Panc1 (cell line): ENCODE measurements around the gene EVI2A. TPM values are rescaled to one million over a fixed set of nuclear protein-coding genes. Genes with fewer than 3 reads are reported as not detected.
A peak's percentile ranks its signal among the peaks of the same experiment; 100 is the strongest.

Source experiments
- ATAC-seq: fragments of 200-7000 bp; cut with Tn5 transposase; 2 replicates; pipeline ENCODE4 v1.9.1; 2020; ENCODE audit warnings: mild to moderate bottlenecking, moderate library complexity
- BruUV-seq: library from RNA; stranded (reverse); fragments of 400-500 nt; replicated peaks from 2 replicates; lab custom pipeline; 2021; lab: Mats Ljungman, UMichigan
- CTCF ChIA-PET: fragments of 300-600 bp; sonication (Branson Sonifier 250); formaldehyde crosslinking; loops from one replicate; lab custom pipeline; 2022; ENCODE audit warnings: antibody characterized with exemption; lab: Charles Lee
- POLR2A ChIA-PET: fragments of 300-600 bp; sonication (Branson Sonifier 250); formaldehyde crosslinking; loops from one replicate; lab custom pipeline; 2022; ENCODE audit warnings: antibody characterized with exemption; lab: Charles Lee
- DNase-seq: peaks from one replicate; pipeline ENCODE4 v3.0.0-alpha.2; 2010; ENCODE audit warnings: low read depth, low spot score
- H3K27ac ChIP-seq: 2 replicates; pipeline ENCODE4 v1.5.1; 2011; ENCODE audit warnings: mild to moderate bottlenecking, low read length, inconsistent platforms
- H3K27me3 ChIP-seq: fragments of 200-500 bp; sonication (Bioruptor generic); 2 replicates; pipeline ENCODE4 v1.6.0; 2014; ENCODE audit warnings: low read length, inconsistent platforms; ENCODE audit not compliant: control insufficient read depth, insufficient read depth
- H3K36me3 ChIP-seq: fragments of 200-500 bp; sonication (Bioruptor generic); 2 replicates; pipeline ENCODE4 v1.5.1; 2014; ENCODE audit warnings: inconsistent platforms, mild to moderate bottlenecking, low read length, moderate library complexity; ENCODE audit not compliant: control insufficient read depth, insufficient read depth
- H3K4me1 ChIP-seq: 2 replicates; pipeline ENCODE4 v1.5.1; 2011; ENCODE audit warnings: inconsistent platforms, mild to moderate bottlenecking, low read length, moderate library complexity; ENCODE audit not compliant: control insufficient read depth, insufficient read depth
- H3K4me3 ChIP-seq, 2 experiments: 2 replicates each; pipeline ENCODE4 v1.5.1; 2011 to 2012; ENCODE audit warnings: low read depth in 2 of 2, low read length in 2 of 2, mild to moderate bottlenecking in 2 of 2, inconsistent platforms in 1 of 2, moderate library complexity in 1 of 2
- H3K9me3 ChIP-seq: fragments of 200-500 bp; sonication (Bioruptor generic); 2 replicates; pipeline ENCODE4 v1.5.1; 2014; ENCODE audit warnings: low read depth, mild to moderate bottlenecking, inconsistent platforms, low read length, moderate library complexity; ENCODE audit not compliant: control insufficient read depth, insufficient read depth
- CTCF ChIP-seq: fragments of 450-650 bp; IDR thresholded peaks from 2 replicates; pipeline ENCODE4 v1.5.1; 2017; ENCODE audit warnings: mild to moderate bottlenecking
- POLR2AphosphoS5 ChIP-seq: IDR thresholded peaks from 2 replicates; pipeline ENCODE4 v1.6.1; 2012; ENCODE audit warnings: mild to moderate bottlenecking, low read depth, low read length, moderate library complexity
- REST ChIP-seq, 2 experiments: IDR thresholded peaks; 2 replicates each; pipeline ENCODE4 v1.6.1; 2011 to 2012; ENCODE audit warnings: low read depth in 2 of 2, control low read depth in 1 of 2, low read length in 1 of 2, mild to moderate bottlenecking in 1 of 2, moderate library complexity in 1 of 2; ENCODE audit not compliant: insufficient read depth in 1 of 2
- SIN3A ChIP-seq: IDR thresholded peaks from 2 replicates; pipeline ENCODE4 v1.6.1; 2012; ENCODE audit warnings: low read depth, mild to moderate bottlenecking, low read length, moderate library complexity, borderline replicate concordance; ENCODE audit not compliant: insufficient read depth
- TCF7L2 ChIP-seq: IDR thresholded peaks from 2 replicates; pipeline ENCODE4 v1.6.1; 2011; ENCODE audit warnings: mild to moderate bottlenecking, low read depth, low read length, inconsistent platforms
- in situ Hi-C: cut with HindIII; loops from 2 replicates; pipeline ENCODE4 v1.10.0; 2016; ENCODE audit warnings: low sequenced_read_pairs, low pct_unique_long_range_greater_than_20kb
- intact Hi-C: fragments of 100-400 bp; cut with micrococcal nuclease; formaldehyde crosslinking; loops from one replicate; pipeline ENCODE4 v1.10.0; 2022; ENCODE audit not compliant: unreplicated experiment
- total RNA-seq: library from RNA; stranded (reverse); gene quantifications from one replicate; pipeline ENCODE4 v1.2.1, GENCODE V29; 2021; ENCODE audit not compliant: unreplicated experiment

Gene EVI2A
- total RNA-seq, 1 experiment from 2014 or later = not detected

GRCh38 chr17:31328160-31328535 is 6.7 kb upstream of the EVI2A start:
- no peak overlapping the region for H3K4me3 ChIP-seq
- DNase-seq (no peak), ATAC-seq (no peak)
- no peaks in the 10 kb centered on the region for H3K4me1 ChIP-seq
- H3K27me3 ChIP-seq = no peaks in the 10 kb centered on the region
- no TSS peak for BruUV-seq
- POLR2A ChIA-PET = no interaction called here
- TF ChIP-seq CTCF = no peak
- H3K27ac ChIP-seq = no peak overlapping the region
- in situ Hi-C loops = no loop called here
- intact Hi-C loops = no loop called here
- no peaks in the 10 kb centered on the region for H3K9me3 ChIP-seq
- CTCF ChIA-PET = no interaction called here
- H3K36me3 ChIP-seq = peaks cover 11% of the 10 kb centered on the region

GRCh38 chr17:31327534-31328159 is 6.2 kb upstream of the EVI2A start:
- in situ Hi-C loops (no loop called here), intact Hi-C loops (no loop called here)
- Histone ChIP-seq H3K4me1 (no peaks in the 10 kb centered on the region), H3K9me3 (no peaks in the 10 kb centered on the region), H3K27ac (no peak overlapping the region), H3K4me3 (no peak overlapping the region), H3K36me3 (peaks cover 11% of the 10 kb centered on the region), H3K27me3 (no peaks in the 10 kb centered on the region)
- ATAC-seq (0 out of 2 replicates have a peak, but pooled peaks have one; percentile 63), DNase-seq (no peak)
- TF ChIP-seq SIN3A = no peak
- no peak for TF ChIP-seq POLR2AphosphoS5
- TF ChIP-seq TCF7L2 = no peak
- no peak for TF ChIP-seq REST (IDR thresholded peaks at IDR 0.05; ENCODE audit: insufficient read depth in 1 of 2, low read depth in 2 of 2, low read length in 1 of 2)
- TF ChIP-seq CTCF = no peak
- POLR2A ChIA-PET = no interaction called here
- CTCF ChIA-PET = no interaction called here
- no TSS peak for BruUV-seq
